Ishikawa (cell line): ENCODE data around the gene LRRC18.

Experiments
- CEBPB ChIP-seq: IDR thresholded peaks from 2 replicates; pipeline ENCODE4 v1.6.1; 2012
- CREB1 ChIP-seq: IDR thresholded peaks from 2 replicates; pipeline ENCODE4 v1.6.1; 2012; ENCODE audit warnings: low read depth
- EGR1 ChIP-seq: IDR thresholded peaks from 2 replicates; pipeline ENCODE4 v1.6.1; 2012
- EP300 ChIP-seq: IDR thresholded peaks from 2 replicates; pipeline ENCODE4 v1.6.1; 2012; ENCODE audit warnings: borderline replicate concordance
- FOXM1 ChIP-seq: IDR thresholded peaks from 2 replicates; pipeline ENCODE4 v1.6.1; 2012; ENCODE audit warnings: low read depth, borderline replicate concordance
- MAX ChIP-seq: IDR thresholded peaks from 2 replicates; pipeline ENCODE4 v1.6.1; 2012
- NFIC ChIP-seq: IDR thresholded peaks from 2 replicates; pipeline ENCODE4 v1.6.1; 2012
- RAD21 ChIP-seq: IDR thresholded peaks from 2 replicates; pipeline ENCODE4 v1.6.1; 2012; ENCODE audit warnings: low read depth
- REST ChIP-seq: IDR thresholded peaks from 2 replicates; pipeline ENCODE4 v1.6.1; 2012; ENCODE audit warnings: low read depth, mild to moderate bottlenecking
- TAF1 ChIP-seq: IDR thresholded peaks from 2 replicates; pipeline ENCODE4 v1.6.1; 2012; ENCODE audit warnings: low read depth, mild to moderate bottlenecking
- TCF12 ChIP-seq: IDR thresholded peaks from 2 replicates; pipeline ENCODE4 v1.6.1; 2012; ENCODE audit warnings: low read depth
- TEAD4 ChIP-seq: IDR thresholded peaks from 2 replicates; pipeline ENCODE4 v1.6.1; 2012
- USF1 ChIP-seq: IDR thresholded peaks from 2 replicates; pipeline ENCODE4 v1.6.1; 2012
- YY1 ChIP-seq: IDR thresholded peaks from 2 replicates; pipeline ENCODE4 v1.6.1; 2012; ENCODE audit warnings: low read depth
- ZBTB7A ChIP-seq: IDR thresholded peaks from 2 replicates; pipeline ENCODE4 v1.6.1; 2012; ENCODE audit warnings: low read depth

LRRC18 gene

GRCh38 chr10:48941427-48942075 lies 1.9 kb upstream of the LRRC18 start:
- TF ChIP-seq TEAD4 = no peak
- no peak for TF ChIP-seq NFIC
- TF ChIP-seq CEBPB = no peak
- TF ChIP-seq REST = no peak
- TF ChIP-seq TAF1 = no peak
- TF ChIP-seq TCF12 = no peak
- TF ChIP-seq CREB1 = no peak
- no peak for TF ChIP-seq FOXM1
- TF ChIP-seq ZBTB7A = no peak
- TF ChIP-seq EGR1 = no peak
- no peak for TF ChIP-seq MAX
- TF ChIP-seq EP300 = no peak
- TF ChIP-seq USF1 = no peak
- no peak for TF ChIP-seq YY1
- no peak for TF ChIP-seq RAD21

- TF ChIP-seq TCF12 (no peak), ZBTB7A (no peak), MAX (no peak), TAF1 (no peak), EP300 (no peak), NFIC (no peak), CEBPB (no peak), TEAD4 (no peak), RAD21 (no peak)
Observed at GRCh38 chr10:48940958-48941357, 1.3 kb upstream of the LRRC18 start.

GRCh38 chr10:48940372-48940771 lies 732 bp upstream of the LRRC18 start:
- TF ChIP-seq CREB1 (no peak), CEBPB (no peak), TCF12 (no peak), EGR1 (no peak), YY1 (no peak)

GRCh38 chr10:48938990-48939536 lies 577 bp downstream of the LRRC18 start:
- TF ChIP-seq ZBTB7A = no peak
- TF ChIP-seq EP300 = no peak

- TF ChIP-seq FOXM1 = no peak
Observed at GRCh38 chr10:48938281-48938680, 1.4 kb downstream of the LRRC18 start.

- TF ChIP-seq RAD21 (no peak), FOXM1 (no peak), TCF12 (no peak), NFIC (no peak), USF1 (no peak), ZBTB7A (no peak), TAF1 (no peak)
Observed at GRCh38 chr10:48937796-48938195, 1.8 kb downstream of the LRRC18 start.

- no peak for TF ChIP-seq CREB1
- TF ChIP-seq TEAD4 = no peak
- no peak for TF ChIP-seq NFIC
Observed at GRCh38 chr10:48935577-48935976, 4.1 kb downstream of the LRRC18 start.

- no peak for TF ChIP-seq CEBPB
- no peak for TF ChIP-seq FOXM1
- no peak for TF ChIP-seq EGR1
Observed at GRCh38 chr10:48934672-48935501, 4.8 kb downstream of the LRRC18 start.
